Lower lobe of right lung (tissue), 2 donors: ENCODE measurements around the gene EMC9. TPM values are rescaled to one million over a fixed set of nuclear protein-coding genes. Genes with fewer than 3 reads are reported as not detected.

Experiments used
- ATAC-seq, 2 donors: fragments of 200-7000 bp; cut with Tn5 transposase; one replicate each; pipeline ENCODE4 v1.9.1; 2020 to 2022; ENCODE audit warnings: mild to moderate bottlenecking in 2 of 2, moderate library complexity in 2 of 2
- DNase-seq: peaks from one replicate; pipeline ENCODE4 v3.0.0-alpha.2; 2020
- H3K27ac ChIP-seq: fragments of 200-600 bp; one replicate; pipeline ENCODE4 v1.8.0; 2022
- H3K27me3 ChIP-seq: fragments of 200-600 bp; one replicate; pipeline ENCODE4 v1.8.0; 2022; ENCODE audit warnings: low read depth
- H3K36me3 ChIP-seq: fragments of 200-600 bp; one replicate; pipeline ENCODE4 v1.8.0; 2022; ENCODE audit warnings: mild to moderate bottlenecking
- H3K4me1 ChIP-seq: fragments of 200-600 bp; one replicate; pipeline ENCODE4 v1.8.0; 2022
- H3K4me3 ChIP-seq: fragments of 200-600 bp; one replicate; pipeline ENCODE4 v1.8.0; 2022; ENCODE audit warnings: mild to moderate bottlenecking
- H3K9me3 ChIP-seq: fragments of 200-600 bp; one replicate; pipeline ENCODE4 v1.8.0; 2022
- intact Hi-C: fragments of 100-400 bp; cut with DNase I; formaldehyde crosslinking; loops from one replicate; pipeline ENCODE4 v1.11.0; 2022
- total RNA-seq: library from RNA; stranded (reverse); fragmentation: NEBNext Ultra II Directional; extraction: Animal tissue kit (Norgen Biotek cat#: 25700); gene quantifications from one replicate; pipeline ENCODE4 v1.2.1, GENCODE V29; 2021
- TF ChIP-seq, protein P1 (sequence below): fragments of 200-600 bp; IDR thresholded peaks from one replicate; pipeline ENCODE4 v1.8.0; 2022; ENCODE audit warnings: antibody characterized with exemption, mild to moderate bottlenecking
- donor health status: DM: no; HTN: yes; CAD: no; lungs with severe emphysema.

The EMC9 gene
- total RNA-seq, 1 donor from 2014 or later: 9.3 TPM

GRCh38 chr14:24178399-24179178, 37.2 kb upstream of the EMC9 start:
- Histone ChIP-seq H3K27me3 (no peaks in the 10 kb centered on the region), H3K36me3 (peaks cover 93% of the 10 kb centered on the region), H3K27ac (no peak overlapping the region), H3K9me3 (no peaks in the 10 kb centered on the region), H3K4me3 (no peak overlapping the region), H3K4me1 (no peaks in the 10 kb centered on the region)
- intact Hi-C loops: no loop called here
- DNase-seq (no peak), ATAC-seq (no peak)
- TF ChIP-seq, protein P1, sequence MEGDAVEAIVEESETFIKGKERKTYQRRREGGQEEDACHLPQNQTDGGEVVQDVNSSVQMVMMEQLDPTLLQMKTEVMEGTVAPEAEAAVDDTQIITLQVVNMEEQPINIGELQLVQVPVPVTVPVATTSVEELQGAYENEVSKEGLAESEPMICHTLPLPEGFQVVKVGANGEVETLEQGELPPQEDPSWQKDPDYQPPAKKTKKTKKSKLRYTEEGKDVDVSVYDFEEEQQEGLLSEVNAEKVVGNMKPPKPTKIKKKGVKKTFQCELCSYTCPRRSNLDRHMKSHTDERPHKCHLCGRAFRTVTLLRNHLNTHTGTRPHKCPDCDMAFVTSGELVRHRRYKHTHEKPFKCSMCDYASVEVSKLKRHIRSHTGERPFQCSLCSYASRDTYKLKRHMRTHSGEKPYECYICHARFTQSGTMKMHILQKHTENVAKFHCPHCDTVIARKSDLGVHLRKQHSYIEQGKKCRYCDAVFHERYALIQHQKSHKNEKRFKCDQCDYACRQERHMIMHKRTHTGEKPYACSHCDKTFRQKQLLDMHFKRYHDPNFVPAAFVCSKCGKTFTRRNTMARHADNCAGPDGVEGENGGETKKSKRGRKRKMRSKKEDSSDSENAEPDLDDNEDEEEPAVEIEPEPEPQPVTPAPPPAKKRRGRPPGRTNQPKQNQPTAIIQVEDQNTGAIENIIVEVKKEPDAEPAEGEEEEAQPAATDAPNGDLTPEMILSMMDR: no peak

GRCh38 chr14:24177891-24178290, 36.5 kb upstream of the EMC9 start:
- Histone ChIP-seq H3K27ac (no peak overlapping the region), H3K36me3 (peaks cover 92% of the 10 kb centered on the region), H3K27me3 (no peaks in the 10 kb centered on the region), H3K9me3 (no peaks in the 10 kb centered on the region), H3K4me1 (no peaks in the 10 kb centered on the region), H3K4me3 (no peak overlapping the region)
- TF ChIP-seq, protein P1: no peak
- no peak for ATAC-seq
- intact Hi-C loops: no loop called here
- no peak for DNase-seq

DNA sequence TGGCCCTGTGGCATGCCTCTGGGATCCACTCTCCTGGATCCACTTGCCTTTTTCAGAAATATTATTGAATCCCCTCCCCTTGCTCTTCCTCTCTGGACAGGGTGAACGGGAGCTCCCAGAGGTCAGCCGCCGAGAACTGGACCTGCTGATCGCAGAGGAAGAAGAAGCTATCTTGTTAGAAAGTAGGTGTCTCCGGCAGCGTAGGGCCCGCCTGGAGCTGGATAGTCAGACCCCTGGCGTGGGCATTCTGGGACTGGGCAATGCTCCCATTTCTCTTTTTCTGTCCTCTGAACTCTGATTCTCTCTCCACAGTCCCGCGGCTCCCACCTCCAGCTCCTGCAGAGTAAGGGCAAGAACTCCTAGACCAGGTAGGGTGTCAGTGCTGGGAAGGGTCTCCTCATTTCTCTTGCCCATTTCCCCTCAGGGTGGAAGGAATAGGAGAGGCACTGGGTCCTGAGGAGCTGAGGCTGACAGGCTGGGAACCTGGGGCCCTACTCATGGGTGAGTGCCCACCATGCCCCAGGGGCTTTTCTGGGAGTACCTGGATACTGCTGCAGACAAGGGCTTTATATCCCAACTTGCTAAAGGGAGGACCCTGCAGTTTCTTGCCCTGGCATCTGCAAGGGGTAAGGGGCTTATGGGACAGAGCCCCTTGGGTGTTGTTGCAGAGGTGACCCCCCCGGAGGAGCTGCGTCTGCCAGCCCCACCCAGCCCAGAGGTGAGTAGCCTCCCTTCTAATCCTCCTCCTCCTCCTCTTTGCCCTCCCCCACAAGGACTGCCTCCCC, 35.8 kb upstream of the EMC9 start:
- TF ChIP-seq, protein P1: no peak
- H3K4me1 ChIP-seq: peaks cover 2% of the 10 kb centered on the region
- H3K4me3 ChIP-seq: no peak overlapping the region
- no peaks in the 10 kb centered on the region for H3K27me3 ChIP-seq
- no peak for ATAC-seq
- DNase-seq: no peak
- no peak overlapping the region for H3K27ac ChIP-seq
- H3K36me3 ChIP-seq: peaks cover 92% of the 10 kb centered on the region
- intact Hi-C loops: no loop called here
- no peaks in the 10 kb centered on the region for H3K9me3 ChIP-seq

DNA sequence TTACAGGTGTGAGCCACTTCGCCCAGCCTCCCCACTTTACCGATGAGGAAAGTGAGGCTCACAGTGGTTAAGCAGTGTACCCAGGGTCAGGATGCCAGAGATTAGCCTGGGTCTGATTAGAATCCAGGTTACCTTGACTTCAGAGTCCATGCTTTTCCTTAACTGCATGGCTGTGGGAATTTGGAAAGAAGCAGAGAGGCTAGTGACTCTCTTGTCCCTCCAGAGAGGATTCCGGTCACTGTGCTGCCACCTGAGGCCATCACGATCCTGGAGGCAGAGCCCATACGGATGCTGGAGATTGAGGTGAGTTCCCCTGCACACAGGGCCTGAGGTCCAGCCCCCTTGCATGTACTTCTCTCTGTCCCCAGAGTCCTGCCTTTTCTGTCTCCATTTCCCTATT, 35.2 kb upstream of the EMC9 start:
- Histone ChIP-seq H3K27me3 (no peaks in the 10 kb centered on the region), H3K9me3 (no peaks in the 10 kb centered on the region), H3K4me1 (peaks cover 8% of the 10 kb centered on the region), H3K36me3 (peaks cover 88% of the 10 kb centered on the region), H3K27ac (no peak overlapping the region), H3K4me3 (no peak overlapping the region)
- TF ChIP-seq, protein P1: no peak
- intact Hi-C loops: no loop called here
- DNase-seq: no peak
- no peak for ATAC-seq

DNA sequence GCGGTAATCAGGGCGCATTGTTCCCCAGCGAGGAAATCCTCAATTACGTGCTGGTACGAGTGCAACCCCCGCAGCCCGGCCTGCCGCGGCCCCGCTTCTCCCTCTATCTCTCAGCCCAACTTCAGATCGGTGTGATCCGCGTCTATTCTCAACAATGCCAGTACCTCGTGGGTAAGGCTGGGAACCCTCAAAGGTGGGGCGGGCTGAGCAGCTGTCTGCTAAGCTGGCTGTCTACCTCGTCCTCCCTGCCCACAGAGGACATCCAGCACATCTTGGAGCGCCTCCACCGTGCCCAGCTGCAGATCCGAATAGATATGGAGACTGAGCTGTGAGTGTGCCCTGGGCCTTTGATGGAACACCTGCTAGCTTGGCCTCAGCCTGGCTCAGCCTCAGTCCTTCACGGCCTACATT, 31.5 kb upstream of the EMC9 start:
- peak overlapping the region; percentile 44 for H3K4me3 ChIP-seq
- intact Hi-C loops: no loop called here
- H3K27ac ChIP-seq: no peak overlapping the region
- peaks cover 13% of the 10 kb centered on the region for H3K4me1 ChIP-seq
- peaks cover 76% of the 10 kb centered on the region for H3K36me3 ChIP-seq
- no peaks in the 10 kb centered on the region for H3K27me3 ChIP-seq
- ATAC-seq (no peak), DNase-seq (no peak)
- no peaks in the 10 kb centered on the region for H3K9me3 ChIP-seq
- TF ChIP-seq, protein P1: no peak
